ENCODE measurements around the gene CD200R1. TPM values are rescaled to one million over a fixed set of nuclear protein-coding genes. Genes with fewer than 3 reads are reported as not detected.

The CD200R1 gene
- total RNA-seq, 1 experiment from 2014 or later = not detected

DNA sequence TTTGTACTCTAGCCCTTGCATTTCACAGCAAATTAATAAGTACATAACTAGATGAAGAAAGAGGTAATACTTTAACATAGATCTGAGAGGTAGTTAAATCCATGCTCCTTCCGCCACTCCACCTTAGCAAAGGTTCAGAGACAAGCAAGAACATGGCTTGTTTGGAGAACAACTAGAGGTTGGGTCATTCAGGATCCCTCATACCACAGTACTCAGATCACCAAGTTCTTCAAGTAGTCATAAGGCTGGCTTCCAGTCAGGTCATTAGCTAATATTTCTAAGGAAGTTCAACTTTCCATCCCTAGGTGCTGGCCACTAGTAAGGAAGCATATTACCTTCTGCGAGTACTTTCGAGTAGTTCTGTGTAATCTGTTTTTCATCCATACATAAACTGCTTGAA lies 44.1 kb downstream of the CD200R1 start:
- H3K79me2 ChIP-seq (ENCODE audit: insufficient read depth, low read length) = no peaks in the 10 kb centered on the region
- no peak overlapping the region for H3K4me3 ChIP-seq (replicated peaks in 1 of 2; ENCODE audit: low read depth in 1 of 2, low read length in 2 of 2)
- H3K27me3 ChIP-seq (ENCODE audit: insufficient read depth, low read length) = no peaks in the 10 kb centered on the region
- no peaks in the 10 kb centered on the region for H4K20me1 ChIP-seq (ENCODE audit: insufficient read depth)
- no peak overlapping the region for H3K4me2 ChIP-seq (ENCODE audit: low read length)
- no peaks in the 10 kb centered on the region; the same call in 1 of the 2 replicates for H3K9me2 ChIP-seq (ENCODE audit: insufficient read depth)
- H3K36me3 ChIP-seq (ENCODE audit: control insufficient read depth in 1 of 2, insufficient read depth in 2 of 2, low read length in 2 of 2) = no peaks in the 10 kb centered on the region
- no TSS peak for BruUV-seq (replicated peaks)
- no peak overlapping the region for H2AFZ ChIP-seq (ENCODE audit: low read depth, low read length, poor library complexity, severe bottlenecking)
- intact Hi-C loops (cut with micrococcal nuclease) = no loop called here
- ChIA-PET POLR2A (no interaction called here), RAD21 (ENCODE audit: low non-redundant PET in 1 of 2, low total read pairs in 2 of 2, uncharacterized antibody in 2 of 2, unreplicated experiment in 2 of 2) (no interaction called here), CTCF (no interaction called here)
- no peaks in the 10 kb centered on the region for H3K4me1 ChIP-seq (ENCODE audit: control insufficient read depth in 1 of 2, insufficient read depth in 2 of 2, low read length in 2 of 2)
- H3K27ac ChIP-seq (ENCODE audit: low read depth, low read length) = no peak overlapping the region
- TF ChIP-seq ZNF274 (IDR thresholded peaks at IDR 0.05; ENCODE audit: low read depth, low read length) (no peak), CEBPB (IDR thresholded peaks at IDR 0.05; ENCODE audit: low read depth) (no peak), SIN3A (IDR thresholded peaks at IDR 0.05; ENCODE audit: low read depth) (no peak), POLR2AphosphoS5 (IDR thresholded peaks at IDR 0.05; ENCODE audit: low read depth, low read length) (no peak), POLR2A (IDR thresholded peaks at IDR 0.05; ENCODE audit: borderline replicate concordance, extremely low read depth, insufficient read depth, insufficient read length) (no peak), CBX3 (IDR thresholded peaks at IDR 0.05; ENCODE audit: low read depth) (no peak), JUND (IDR thresholded peaks at IDR 0.05) (no peak), SRF (IDR thresholded peaks at IDR 0.05; ENCODE audit: low read depth) (no peak), EGR1 (IDR thresholded peaks at IDR 0.05; ENCODE audit: low read depth) (no peak), ELF1 (IDR thresholded peaks at IDR 0.05; ENCODE audit: borderline replicate concordance, low read depth) (no peak), TCF7L2 (IDR thresholded peaks at IDR 0.05; ENCODE audit: borderline replicate concordance, extremely low read depth, insufficient read depth, insufficient read length) (no peak)
- TF ChIP-seq, protein P1, sequence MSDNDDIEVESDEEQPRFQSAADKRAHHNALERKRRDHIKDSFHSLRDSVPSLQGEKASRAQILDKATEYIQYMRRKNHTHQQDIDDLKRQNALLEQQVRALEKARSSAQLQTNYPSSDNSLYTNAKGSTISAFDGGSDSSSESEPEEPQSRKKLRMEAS (IDR thresholded peaks at IDR 0.05) = no peak
- TF ChIP-seq, protein P2, sequence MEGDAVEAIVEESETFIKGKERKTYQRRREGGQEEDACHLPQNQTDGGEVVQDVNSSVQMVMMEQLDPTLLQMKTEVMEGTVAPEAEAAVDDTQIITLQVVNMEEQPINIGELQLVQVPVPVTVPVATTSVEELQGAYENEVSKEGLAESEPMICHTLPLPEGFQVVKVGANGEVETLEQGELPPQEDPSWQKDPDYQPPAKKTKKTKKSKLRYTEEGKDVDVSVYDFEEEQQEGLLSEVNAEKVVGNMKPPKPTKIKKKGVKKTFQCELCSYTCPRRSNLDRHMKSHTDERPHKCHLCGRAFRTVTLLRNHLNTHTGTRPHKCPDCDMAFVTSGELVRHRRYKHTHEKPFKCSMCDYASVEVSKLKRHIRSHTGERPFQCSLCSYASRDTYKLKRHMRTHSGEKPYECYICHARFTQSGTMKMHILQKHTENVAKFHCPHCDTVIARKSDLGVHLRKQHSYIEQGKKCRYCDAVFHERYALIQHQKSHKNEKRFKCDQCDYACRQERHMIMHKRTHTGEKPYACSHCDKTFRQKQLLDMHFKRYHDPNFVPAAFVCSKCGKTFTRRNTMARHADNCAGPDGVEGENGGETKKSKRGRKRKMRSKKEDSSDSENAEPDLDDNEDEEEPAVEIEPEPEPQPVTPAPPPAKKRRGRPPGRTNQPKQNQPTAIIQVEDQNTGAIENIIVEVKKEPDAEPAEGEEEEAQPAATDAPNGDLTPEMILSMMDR (IDR thresholded peaks at IDR 0.05 in 2 of 3, conservative IDR thresholded peaks at IDR 0.05 in 1 of 3; ENCODE audit: borderline replicate concordance in 1 of 3, insufficient read depth in 1 of 3, low read depth in 2 of 3, low read length in 2 of 3) = no peak
- TF ChIP-seq, protein P3, sequence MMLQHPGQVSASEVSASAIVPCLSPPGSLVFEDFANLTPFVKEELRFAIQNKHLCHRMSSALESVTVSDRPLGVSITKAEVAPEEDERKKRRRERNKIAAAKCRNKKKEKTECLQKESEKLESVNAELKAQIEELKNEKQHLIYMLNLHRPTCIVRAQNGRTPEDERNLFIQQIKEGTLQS (IDR thresholded peaks at IDR 0.05) = no peak
- TF ChIP-seq, protein P4, sequence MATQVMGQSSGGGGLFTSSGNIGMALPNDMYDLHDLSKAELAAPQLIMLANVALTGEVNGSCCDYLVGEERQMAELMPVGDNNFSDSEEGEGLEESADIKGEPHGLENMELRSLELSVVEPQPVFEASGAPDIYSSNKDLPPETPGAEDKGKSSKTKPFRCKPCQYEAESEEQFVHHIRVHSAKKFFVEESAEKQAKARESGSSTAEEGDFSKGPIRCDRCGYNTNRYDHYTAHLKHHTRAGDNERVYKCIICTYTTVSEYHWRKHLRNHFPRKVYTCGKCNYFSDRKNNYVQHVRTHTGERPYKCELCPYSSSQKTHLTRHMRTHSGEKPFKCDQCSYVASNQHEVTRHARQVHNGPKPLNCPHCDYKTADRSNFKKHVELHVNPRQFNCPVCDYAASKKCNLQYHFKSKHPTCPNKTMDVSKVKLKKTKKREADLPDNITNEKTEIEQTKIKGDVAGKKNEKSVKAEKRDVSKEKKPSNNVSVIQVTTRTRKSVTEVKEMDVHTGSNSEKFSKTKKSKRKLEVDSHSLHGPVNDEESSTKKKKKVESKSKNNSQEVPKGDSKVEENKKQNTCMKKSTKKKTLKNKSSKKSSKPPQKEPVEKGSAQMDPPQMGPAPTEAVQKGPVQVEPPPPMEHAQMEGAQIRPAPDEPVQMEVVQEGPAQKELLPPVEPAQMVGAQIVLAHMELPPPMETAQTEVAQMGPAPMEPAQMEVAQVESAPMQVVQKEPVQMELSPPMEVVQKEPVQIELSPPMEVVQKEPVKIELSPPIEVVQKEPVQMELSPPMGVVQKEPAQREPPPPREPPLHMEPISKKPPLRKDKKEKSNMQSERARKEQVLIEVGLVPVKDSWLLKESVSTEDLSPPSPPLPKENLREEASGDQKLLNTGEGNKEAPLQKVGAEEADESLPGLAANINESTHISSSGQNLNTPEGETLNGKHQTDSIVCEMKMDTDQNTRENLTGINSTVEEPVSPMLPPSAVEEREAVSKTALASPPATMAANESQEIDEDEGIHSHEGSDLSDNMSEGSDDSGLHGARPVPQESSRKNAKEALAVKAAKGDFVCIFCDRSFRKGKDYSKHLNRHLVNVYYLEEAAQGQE (IDR thresholded peaks at IDR 0.05; ENCODE audit: low read depth) = no peak
- no peak overlapping the region for H3K9ac ChIP-seq (ENCODE audit: low read length)
- ATAC-seq (no peak), DNase-seq (ENCODE audit: low read depth, low spot score) (no peak)
- H3K9me3 ChIP-seq (ENCODE audit: control insufficient read depth in 1 of 2, insufficient read depth in 1 of 2, low read depth in 1 of 2, low read length in 2 of 2) = no peaks in the 10 kb centered on the region

Data from HCT116 (cell line).